H1 (cell line): ENCODE results near the gene STBD1. TPM values are rescaled to one million over a fixed set of nuclear protein-coding genes. Genes with fewer than 3 reads are reported as not detected.

ENCODE experiments used
- CTCF ChIA-PET: fragments of 300-600 bp; sonication (Branson Sonifier 250); formaldehyde crosslinking; loops from one replicate; lab custom pipeline; 2021; ENCODE audit not compliant: partially characterized antibody; lab: Charles Lee
- POLR2A ChIA-PET: fragments of 300-600 bp; sonication (Branson Sonifier 250); formaldehyde crosslinking; loops from one replicate; lab custom pipeline; 2021; ENCODE audit warnings: inconsistent platforms; ENCODE audit not compliant: partially characterized antibody; lab: Charles Lee
- DNase-seq, 2 experiments: peaks; one replicate each; pipeline versions ENCODE4 v3.0.0 to v3.0.0-alpha.2; 2010 to 2022; ENCODE audit warnings: low spot score in 2 of 2, low read depth in 1 of 2, mixed read lengths in 1 of 2
- FAIRE-seq: peaks from 2 replicates; lab custom pipeline; 2011; peaks lifted over from hg19 to GRCh38; lab: Jason Lieb, UNC
- H2AFZ ChIP-seq: 2 replicates; pipeline ENCODE4 v1.8.1; 2012; ENCODE audit warnings: low read length, inconsistent platforms
- H2AK5ac ChIP-seq: 2 replicates; pipeline ENCODE4 v1.6.1; 2013; ENCODE audit warnings: low read depth, low read length
- H2BK120ac ChIP-seq: replicated peaks from 2 replicates; pipeline ENCODE3; 2013; ENCODE audit warnings: low read depth, low read length, inconsistent platforms
- H2BK12ac ChIP-seq: 2 replicates; pipeline ENCODE4 v1.6.1; 2013; ENCODE audit warnings: low read depth, low read length
- H2BK15ac ChIP-seq: 2 replicates; pipeline ENCODE4 v1.6.1; 2013; ENCODE audit warnings: low read length
- H2BK20ac ChIP-seq: 2 replicates; pipeline ENCODE4 v1.6.1; 2013; ENCODE audit warnings: low read length
- H2BK5ac ChIP-seq: 2 replicates; pipeline ENCODE4 v1.6.1; 2013; ENCODE audit warnings: low read depth, low read length
- H3K14ac ChIP-seq: 2 replicates; pipeline ENCODE4 v1.6.1; 2013; ENCODE audit warnings: inconsistent platforms; ENCODE audit not compliant: insufficient read length
- H3K18ac ChIP-seq: 2 replicates; pipeline ENCODE4 v1.6.1; 2013; ENCODE audit warnings: low read length; ENCODE audit errors: extremely low read depth
- H3K23ac ChIP-seq: 2 replicates; pipeline ENCODE4 v1.6.1; 2013; ENCODE audit warnings: inconsistent platforms; ENCODE audit not compliant: insufficient read length
- H3K23me2 ChIP-seq: 2 replicates; pipeline ENCODE4 v1.6.1; 2013; ENCODE audit warnings: low read depth, low read length
- H3K27ac ChIP-seq: 2 replicates; pipeline ENCODE4 v1.6.1; 2011; ENCODE audit warnings: low read depth, low read length, inconsistent platforms
- H3K27me3 ChIP-seq, 4 experiments: replicated peaks in 1 of 4; 1 replicate in 1 of 4; 2 replicates in 3 of 4; pipeline versions ENCODE4 v1.6.1 to v1.8.1; 2011 to 2013; ENCODE audit warnings: low read length in 3 of 4, mild to moderate bottlenecking in 3 of 4, inconsistent platforms in 2 of 4, mixed read lengths in 2 of 4, moderate library complexity in 1 of 4; ENCODE audit not compliant: control insufficient read depth in 3 of 4, insufficient read depth in 3 of 4; ENCODE audit errors: extremely low read depth in 1 of 4
- H3K36me3 ChIP-seq, 4 experiments: 2 replicates each; pipeline versions ENCODE4 v1.6.1 to v1.8.1; 2011 to 2013; ENCODE audit warnings: mild to moderate bottlenecking in 4 of 4, low read length in 3 of 4, moderate library complexity in 2 of 4, control low read depth in 1 of 4, inconsistent platforms in 1 of 4; ENCODE audit not compliant: insufficient read depth in 4 of 4, control insufficient read depth in 2 of 4
- H3K4ac ChIP-seq: replicated peaks from 2 replicates; pipeline ENCODE3; 2013; ENCODE audit warnings: low read length, low read depth, mixed read lengths, inconsistent platforms; ENCODE audit not compliant: insufficient read length
- H3K4me1 ChIP-seq, 4 experiments: replicated peaks in 1 of 4; 1 replicate in 1 of 4; 2 replicates in 3 of 4; pipeline versions ENCODE4 v1.6.1 to v1.8.1; 2011 to 2013; ENCODE audit warnings: low read length in 3 of 4, inconsistent platforms in 2 of 4, mixed read lengths in 1 of 4; ENCODE audit not compliant: insufficient read depth in 4 of 4, control insufficient read depth in 3 of 4
- H3K4me2 ChIP-seq, 2 experiments: 2 replicates each; pipeline versions ENCODE4 v1.6.1 to v1.8.1; 2011 to 2013; ENCODE audit warnings: low read depth in 2 of 2, low read length in 2 of 2, control low read depth in 1 of 2, inconsistent platforms in 1 of 2, mild to moderate bottlenecking in 1 of 2; ENCODE audit not compliant: insufficient read depth in 1 of 2
- H3K4me3 ChIP-seq, 4 experiments: fragments of 200-600, 300-600 bp in 1 of 4; sonication (generic), shearing (Covaris generic), sonication (Bioruptor Twin) in 1 of 4; 2 replicates each; pipeline versions ENCODE4 v1.5.1 to v1.8.1; 2011 to 2016; ENCODE audit warnings: low read length in 4 of 4, low read depth in 3 of 4, control low read depth in 2 of 4, inconsistent platforms in 2 of 4, mild to moderate bottlenecking in 2 of 4, mixed read lengths in 1 of 4, moderate library complexity in 1 of 4; ENCODE audit not compliant: insufficient read depth in 2 of 4; ENCODE audit errors: extremely low read depth in 1 of 4
- H3K56ac ChIP-seq: replicated peaks from 2 replicates; pipeline ENCODE3; 2013; ENCODE audit warnings: low read depth, mild to moderate bottlenecking, mixed read lengths, low read length, inconsistent platforms; ENCODE audit not compliant: insufficient read length
- H3K79me1 ChIP-seq: 2 replicates; pipeline ENCODE4 v1.6.1; 2013; ENCODE audit warnings: low read depth, low read length, control low read depth
- H3K79me2 ChIP-seq, 2 experiments: 2 replicates each; pipeline versions ENCODE4 v1.6.1 to v1.8.1; 2012 to 2013; ENCODE audit warnings: low read length in 2 of 2, mild to moderate bottlenecking in 2 of 2, inconsistent platforms in 1 of 2; ENCODE audit not compliant: insufficient read depth in 2 of 2, control insufficient read depth in 1 of 2
- H3K9ac ChIP-seq, 4 experiments: replicated peaks in 1 of 4; 1 replicate in 1 of 4; 2 replicates in 3 of 4; pipeline versions ENCODE4 v1.6.1 to v1.8.1; 2011 to 2013; ENCODE audit warnings: low read depth in 3 of 4, low read length in 3 of 4, control low read depth in 2 of 4, mild to moderate bottlenecking in 2 of 4, moderate library complexity in 2 of 4, inconsistent platforms in 1 of 4; ENCODE audit errors: extremely low read depth in 1 of 4
- H3K9me3 ChIP-seq, 2 experiments: 2 replicates each; pipeline versions ENCODE4 v1.6.1 to v1.8.1; 2012 to 2013; ENCODE audit warnings: mild to moderate bottlenecking in 2 of 2, moderate library complexity in 2 of 2, control low read depth in 1 of 2, inconsistent platforms in 1 of 2, low read depth in 1 of 2, low read length in 1 of 2, mixed read lengths in 1 of 2; ENCODE audit not compliant: insufficient read depth in 2 of 2
- H4K20me1 ChIP-seq, 2 experiments: replicated peaks in 1 of 2; 2 replicates each; pipeline versions ENCODE3 to v1.8.1; 2011 to 2013; ENCODE audit warnings: inconsistent platforms in 2 of 2, low read length in 2 of 2, mild to moderate bottlenecking in 1 of 2; ENCODE audit not compliant: insufficient read depth in 2 of 2, control insufficient read depth in 1 of 2
- H4K5ac ChIP-seq: 2 replicates; pipeline ENCODE4 v1.6.1; 2013; ENCODE audit warnings: low read length, low read depth, mixed read lengths, inconsistent platforms; ENCODE audit not compliant: insufficient read length
- H4K8ac ChIP-seq: 2 replicates; pipeline ENCODE4 v1.8.0; 2013; ENCODE audit warnings: mild to moderate bottlenecking, moderate library complexity, low read length, inconsistent platforms; ENCODE audit not compliant: insufficient read depth; ENCODE audit errors: extremely low read depth
- H4K91ac ChIP-seq: replicated peaks from 2 replicates; pipeline ENCODE3; 2013; ENCODE audit warnings: low read length, mixed read lengths, inconsistent platforms; ENCODE audit not compliant: insufficient read length
- E2F6 ChIP-seq: IDR thresholded peaks from 2 replicates; pipeline ENCODE4 v1.6.1; 2012; ENCODE audit warnings: inconsistent platforms
- EP300 ChIP-seq, 2 experiments: IDR thresholded peaks; 1 replicate in 1 of 2; 2 replicates in 1 of 2; pipeline ENCODE4 v1.6.1; 2011 to 2012; ENCODE audit warnings: low read depth in 2 of 2, low read length in 2 of 2, mild to moderate bottlenecking in 2 of 2, borderline replicate concordance in 1 of 2, inconsistent platforms in 1 of 2, moderate library complexity in 1 of 2
- GABPA ChIP-seq: IDR thresholded peaks from 2 replicates; pipeline ENCODE4 v1.6.1; 2011; ENCODE audit warnings: mild to moderate bottlenecking, low read length, moderate library complexity, borderline replicate concordance; ENCODE audit not compliant: insufficient read depth
- GTF2F1 ChIP-seq: IDR thresholded peaks from 2 replicates; pipeline ENCODE4 v1.6.1; 2012; ENCODE audit warnings: low read depth, low read length, improper control_type of control experiment, borderline replicate concordance
- JUN ChIP-seq: IDR thresholded peaks from 2 replicates; pipeline ENCODE4 v1.6.1; 2011; ENCODE audit warnings: low read depth, mild to moderate bottlenecking, improper control_type of control experiment, low read length
- NANOG ChIP-seq: IDR thresholded peaks from 2 replicates; pipeline ENCODE4 v1.6.1; 2011; ENCODE audit warnings: low read length, low read depth, mild to moderate bottlenecking, inconsistent platforms; ENCODE audit not compliant: insufficient read depth, poor library complexity, severe bottlenecking
- NRF1 ChIP-seq: IDR thresholded peaks from 2 replicates; pipeline ENCODE4 v1.6.1; 2011; ENCODE audit warnings: mild to moderate bottlenecking, low read depth, low read length, improper control_type of control experiment
- SAP30 ChIP-seq: fragments of 300-600 bp; sonication (generic); IDR thresholded peaks from 2 replicates; pipeline ENCODE4 v1.7.1; 2012; ENCODE audit warnings: low read length, moderate library complexity, mild to moderate bottlenecking, inconsistent platforms; ENCODE audit not compliant: insufficient read depth, insufficient replicate concordance
- SIN3A ChIP-seq, 2 experiments: IDR thresholded peaks in 1 of 2; conservative IDR thresholded peaks in 1 of 2; 2 replicates each; pipeline ENCODE4 v1.6.1; 2011 to 2012; ENCODE audit warnings: low read length in 2 of 2, improper control_type of control experiment in 1 of 2, low read depth in 1 of 2, mild to moderate bottlenecking in 1 of 2
- TAF7 ChIP-seq: optimal IDR thresholded peaks from 2 replicates; pipeline ENCODE3; 2011; ENCODE audit warnings: low read depth, mild to moderate bottlenecking, inconsistent platforms, low read length, moderate library complexity, borderline replicate concordance
- TEAD4 ChIP-seq: IDR thresholded peaks from 2 replicates; pipeline ENCODE4 v1.6.1; 2012; ENCODE audit warnings: low read depth, low read length, inconsistent platforms, mixed read lengths
- ZNF274 ChIP-seq: IDR thresholded peaks from 2 replicates; pipeline ENCODE4 v1.7.0; 2012; ENCODE audit warnings: low read length, borderline replicate concordance; ENCODE audit errors: extremely low read depth
- WGBS, 2 experiments: shearing (Covaris generic) in 1 of 2; methylation state at CpG; one replicate each; pipeline versions ENCODE4 v1.1.6 to v1.1.7; 2013 to 2015; ENCODE audit warnings: low lambda C conversion rate in 2 of 2, mixed read lengths in 2 of 2, inconsistent platforms in 1 of 2, low coverage in 1 of 2, missing lambda C conversion rate in 1 of 2; ENCODE audit not compliant: insufficient replicate concordance in 2 of 2, insufficient coverage in 1 of 2, insufficient read length in 1 of 2; ENCODE audit errors: extremely low coverage in 1 of 2, missing lambda C conversion rate in 1 of 2; 5-methylcytosine and 5-hydroxymethylcytosine counted together
- polyA plus RNA-seq, 7 experiments: library from polyadenylated mRNA; depleted of rRNA in 3 of 7; stranded (reverse) in 5 of 7; unstranded in 2 of 7; fragments of >200 nt in 5 of 7; fragments of 200-250 nt in 2 of 7; gene quantifications; 1 replicate in 5 of 7; 2 replicates in 1 of 7; 4 replicates in 1 of 7; pipeline versions ENCODE4 v1.2.1 to v1.2.3, GENCODE V29; 2011 to 2013; ENCODE audit warnings: missing spikeins in 2 of 7, mixed read lengths in 2 of 7
- total RNA-seq: library from RNA; stranded (reverse); fragmentation: NEBNext Ultra II Directional; extraction: Animal tissue kit (Norgen Biotek cat#: 25700); gene quantifications from 2 replicates; pipeline ENCODE4 v1.2.1, GENCODE V29; 2021

The STBD1 gene
- total and polyA plus RNA-seq, 2 of the 8 experiments (the other 6 are each of a cell fraction or from before 2014, with no cell fraction given), result 0.45 to 1.7 TPM

GRCh38 chr4:76296286-76296820, 10.2 kb upstream of the STBD1 start:
- Histone ChIP-seq H3K27ac (no peak overlapping the region), H3K36me3 (no peaks in the 10 kb centered on the region), H3K79me1 (no peaks in the 10 kb centered on the region), H3K4me3 (no peak overlapping the region), H3K56ac (no peak overlapping the region), H3K4me2 (no peak overlapping the region), H3K4ac (no peak overlapping the region), H2AK5ac (no peak overlapping the region), H3K9ac (no peak overlapping the region), H3K4me1 (no peaks in the 10 kb centered on the region), H3K23ac (no peak overlapping the region), H4K91ac (no peak overlapping the region), H3K14ac (no peak overlapping the region), H2BK5ac (no peak overlapping the region), H3K23me2 (no peaks in the 10 kb centered on the region), H3K79me2 (no peaks in the 10 kb centered on the region), H4K5ac (no peak overlapping the region), H4K8ac (no peak overlapping the region), H2BK20ac (no peak overlapping the region), H3K27me3 (no peaks in the 10 kb centered on the region), H2AFZ (no peak overlapping the region), H2BK12ac (no peak overlapping the region), H2BK120ac (no peak overlapping the region), H3K18ac (no peak overlapping the region), H4K20me1 (no peaks in the 10 kb centered on the region), H3K9me3 (peaks cover 0 to 10% of the 10 kb centered on the region in 2 experiments; a peak in 2 of 4 replicates), H2BK15ac (no peak overlapping the region)
- DNase-seq (no peak), FAIRE-seq (no peak)
- ChIA-PET POLR2A (interaction anchor here (1.4 kb wide), 1 partner anchor 9 kb away, joined by 3 read pairs; no protein-coding TSS in a partner anchor), CTCF (interaction anchor here (1.1 to 5.2 kb wide), 4 partner anchors 11 to 81 kb away, joined by 3 to 24 read pairs (median 12); partner anchors contain the start of gene STBD1)
- 87% methylated on average over 3 of the region's 3 CpGs; no CpG with 5 or more reads in 1 of the 2 experiments for WGBS, 2 experiments
- TF ChIP-seq NANOG, result no peak
- TF ChIP-seq JUN, result no peak
- TF ChIP-seq SIN3A (conservative IDR thresholded peaks at IDR 0.05 in 1 of 2, IDR thresholded peaks at IDR 0.05 in 1 of 2; ENCODE audit: low read depth in 1 of 2, low read length in 2 of 2), result no peak
- TF ChIP-seq TAF7, result no peak
- no peak for TF ChIP-seq SAP30
- no peak for TF ChIP-seq GTF2F1
- TF ChIP-seq ZNF274, result no peak
- no peak for TF ChIP-seq GABPA
- TF ChIP-seq NRF1, result no peak
- no peak for TF ChIP-seq EP300 (IDR thresholded peaks at IDR 0.05; ENCODE audit: borderline replicate concordance in 1 of 2, low read depth in 2 of 2, low read length in 2 of 2)
- TF ChIP-seq TEAD4, result no peak
- TF ChIP-seq E2F6, result no peak
